HG02852 (cell line): ENCODE data around the gene DCHS1.

Experiments used
- ATAC-seq: cut with Tn5 transposase; IDR thresholded peaks from one replicate; pipeline ENCODE4 v1.9.1; 2021; ENCODE audit warnings: mild to moderate bottlenecking, moderate library complexity; ENCODE audit not compliant: unreplicated experiment

Gene DCHS1

GRCh38 chr11:6599881-6600390 is 55.7 kb downstream of the DCHS1 start:
- no peak for ATAC-seq

- no peak for ATAC-seq
These were observed 56.2 kb downstream of the DCHS1 start for GRCh38 chr11:6599449-6599848.

- ATAC-seq = no peak
These were observed 57.1 kb downstream of the DCHS1 start for GRCh38 chr11:6598555-6598954.

- ATAC-seq = no peak
These were observed 59.3 kb downstream of the DCHS1 start for GRCh38 chr11:6596239-6596877.

GRCh38 chr11:6594142-6594768 is 61.4 kb downstream of the DCHS1 start:
- no peak for ATAC-seq

GRCh38 chr11:6588018-6588417 is 67.6 kb downstream of the DCHS1 start:
- ATAC-seq = no peak

GRCh38 chr11:6587360-6587953 is 68.2 kb downstream of the DCHS1 start:
- ATAC-seq = no peak

- ATAC-seq = no peak
These were observed 68.9 kb downstream of the DCHS1 start for GRCh38 chr11:6586434-6587359.

GRCh38 chr11:6584528-6584927 is 71.1 kb downstream of the DCHS1 start:
- no peak for ATAC-seq

GRCh38 chr11:6583584-6583983 is 72.0 kb downstream of the DCHS1 start:
- no peak for ATAC-seq

- ATAC-seq = no peak
These were observed 75.9 kb downstream of the DCHS1 start for GRCh38 chr11:6579681-6580080.

GRCh38 chr11:6578134-6578533 is 77.5 kb downstream of the DCHS1 start:
- ATAC-seq = no peak

GRCh38 chr11:6576471-6577373 is 78.9 kb downstream of the DCHS1 start:
- ATAC-seq = no peak

GRCh38 chr11:6574816-6575715 is 80.5 kb downstream of the DCHS1 start:
- ATAC-seq = no peak

- no peak for ATAC-seq
These were observed 83.4 kb downstream of the DCHS1 start for GRCh38 chr11:6572215-6572614.

- no peak for ATAC-seq
These were observed 84.1 kb downstream of the DCHS1 start for GRCh38 chr11:6571434-6572008.
